Vagina (tissue), 2 donors: ENCODE results near the gene KLHL6. TPM values are rescaled to one million over a fixed set of nuclear protein-coding genes. Genes with fewer than 3 reads are reported as not detected.

Experiments used
- DNase-seq, 2 donors: peaks; one replicate each; pipeline ENCODE4 v3.0.0-alpha.2; 2017; ENCODE audit errors: extremely low spot score in 2 of 2
- H3K27ac ChIP-seq: fragments of 200-600 bp; sonication (generic); one replicate; pipeline ENCODE4 v1.5.1; 2019
- H3K27me3 ChIP-seq: fragments of 200-600 bp; sonication (generic); one replicate; pipeline ENCODE4 v1.5.1; 2019
- H3K36me3 ChIP-seq, 2 donors: fragments of 200-600 bp; sonication (generic); one replicate each; pipeline ENCODE4 v1.5.1; 2017 to 2019
- H3K4me1 ChIP-seq: fragments of 200-600 bp; sonication (generic); one replicate; pipeline ENCODE4 v1.5.1; 2019
- H3K4me3 ChIP-seq, 2 donors: fragments of 200-600 bp; sonication (generic); 1 replicate in 1 of 2; 2 replicates in 1 of 2; pipeline ENCODE4 v1.5.1; 2016 to 2019
- H3K9me3 ChIP-seq: fragments of 200-600 bp; sonication (generic); one replicate; pipeline ENCODE4 v1.5.1; 2019
- POLR2A ChIP-seq, 2 donors: fragments of 450-650 bp; IDR thresholded peaks; one replicate each; pipeline ENCODE4 v1.6.1; 2017; ENCODE audit warnings: antibody characterized with exemption in 2 of 2, mild to moderate bottlenecking in 2 of 2, moderate library complexity in 2 of 2
- POLR2AphosphoS5 ChIP-seq, 2 donors: sonication (generic); formaldehyde crosslinking; IDR thresholded peaks; one replicate each; pipeline ENCODE4 v1.9.0; 2017; ENCODE audit warnings: antibody characterized with exemption in 2 of 2, mild to moderate bottlenecking in 2 of 2, low read depth in 1 of 2; ENCODE audit not compliant: insufficient read depth in 1 of 2
- intact Hi-C: fragments of 100-400 bp; cut with DNase I; formaldehyde crosslinking; loops from one replicate; pipeline ENCODE4 v1.15.1; 2023
- total RNA-seq: library from RNA; depleted of rRNA; stranded (reverse); fragments of >200 nt; gene quantifications from one replicate; pipeline ENCODE4 v1.2.3, GENCODE V29; 2016
- TF ChIP-seq, protein P1 (sequence below), 3 experiments: fragments of 450-650 bp in 2 of 3; fragments of 200-600 bp in 1 of 3; sonication (generic) in 1 of 3; IDR thresholded peaks; one replicate each; pipeline ENCODE4 v1.5.1; 2017 to 2019; ENCODE audit warnings: antibody characterized with exemption in 3 of 3, mild to moderate bottlenecking in 2 of 3, moderate library complexity in 2 of 3

The KLHL6 gene
- total RNA-seq, 1 donor from 2014 or later, result 1.7 TPM

DNA sequence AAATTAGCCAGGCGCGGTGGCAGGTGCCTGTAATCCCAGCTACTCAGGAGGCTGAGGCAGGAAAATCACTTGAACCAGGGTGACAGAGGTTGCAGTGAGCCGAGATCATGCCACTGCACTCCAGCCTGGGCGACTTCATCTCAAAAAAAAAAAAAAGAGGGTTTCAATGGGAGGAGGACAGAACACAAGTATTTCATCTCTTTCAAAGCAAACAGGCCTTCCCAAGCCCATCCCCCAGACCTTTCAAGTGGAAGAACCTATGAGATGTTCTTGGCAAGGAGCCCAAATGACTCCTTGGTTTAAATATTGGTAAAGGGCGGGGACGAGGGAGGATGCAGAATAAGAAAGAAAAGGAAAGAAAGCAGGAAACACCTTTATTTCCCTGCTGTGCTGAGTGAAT is 64.9 kb downstream of the KLHL6 start:
- peak in 1 of 2 donors; percentile 11 for DNase-seq
- intact Hi-C loops, result no loop called here
- no peak overlapping the region for H3K4me3 ChIP-seq
- no peaks in the 10 kb centered on the region for H3K36me3 ChIP-seq
- no peaks in the 10 kb centered on the region for H3K4me1 ChIP-seq
- H3K27ac ChIP-seq, result no peak overlapping the region
- H3K9me3 ChIP-seq, result no peaks in the 10 kb centered on the region
- H3K27me3 ChIP-seq, result no peaks in the 10 kb centered on the region
- TF ChIP-seq POLR2A (IDR thresholded peaks at IDR 0.05), result no peak
- TF ChIP-seq, protein P1, sequence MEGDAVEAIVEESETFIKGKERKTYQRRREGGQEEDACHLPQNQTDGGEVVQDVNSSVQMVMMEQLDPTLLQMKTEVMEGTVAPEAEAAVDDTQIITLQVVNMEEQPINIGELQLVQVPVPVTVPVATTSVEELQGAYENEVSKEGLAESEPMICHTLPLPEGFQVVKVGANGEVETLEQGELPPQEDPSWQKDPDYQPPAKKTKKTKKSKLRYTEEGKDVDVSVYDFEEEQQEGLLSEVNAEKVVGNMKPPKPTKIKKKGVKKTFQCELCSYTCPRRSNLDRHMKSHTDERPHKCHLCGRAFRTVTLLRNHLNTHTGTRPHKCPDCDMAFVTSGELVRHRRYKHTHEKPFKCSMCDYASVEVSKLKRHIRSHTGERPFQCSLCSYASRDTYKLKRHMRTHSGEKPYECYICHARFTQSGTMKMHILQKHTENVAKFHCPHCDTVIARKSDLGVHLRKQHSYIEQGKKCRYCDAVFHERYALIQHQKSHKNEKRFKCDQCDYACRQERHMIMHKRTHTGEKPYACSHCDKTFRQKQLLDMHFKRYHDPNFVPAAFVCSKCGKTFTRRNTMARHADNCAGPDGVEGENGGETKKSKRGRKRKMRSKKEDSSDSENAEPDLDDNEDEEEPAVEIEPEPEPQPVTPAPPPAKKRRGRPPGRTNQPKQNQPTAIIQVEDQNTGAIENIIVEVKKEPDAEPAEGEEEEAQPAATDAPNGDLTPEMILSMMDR (IDR thresholded peaks at IDR 0.05), result no peak
- TF ChIP-seq POLR2AphosphoS5 (IDR thresholded peaks at IDR 0.05; ENCODE audit: insufficient read depth in 1 of 2, low read depth in 1 of 2), result no peak

DNA sequence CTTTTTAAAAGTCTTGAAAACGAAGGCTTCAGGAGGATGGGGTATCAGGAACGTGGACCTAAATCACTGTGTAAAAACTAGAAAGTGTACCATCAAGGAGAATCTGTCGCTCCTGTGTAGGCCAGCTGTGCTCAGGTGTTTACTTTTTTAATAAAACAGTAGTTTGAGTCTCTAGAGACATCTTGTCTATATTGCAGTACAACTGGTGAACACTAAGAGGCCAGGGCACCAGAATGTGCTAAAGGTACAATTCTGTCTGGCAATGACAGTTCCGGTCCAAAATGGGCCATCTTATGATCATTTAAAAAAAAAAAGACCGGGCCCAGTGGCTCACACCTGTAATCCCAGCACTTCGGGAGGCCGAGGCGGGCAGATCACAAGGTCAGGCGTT is 65.3 kb downstream of the KLHL6 start:
- DNase-seq, result peak in 1 of 2 donors; percentile 8
- Histone ChIP-seq H3K27ac (no peak overlapping the region), H3K4me1 (no peaks in the 10 kb centered on the region), H3K36me3 (no peaks in the 10 kb centered on the region), H3K9me3 (no peaks in the 10 kb centered on the region), H3K27me3 (no peaks in the 10 kb centered on the region), H3K4me3 (no peak overlapping the region)
- TF ChIP-seq POLR2AphosphoS5 (IDR thresholded peaks at IDR 0.05; ENCODE audit: insufficient read depth in 1 of 2, low read depth in 1 of 2) (no peak), POLR2A (IDR thresholded peaks at IDR 0.05) (no peak)
- TF ChIP-seq, protein P1 (IDR thresholded peaks at IDR 0.05), result no peak
- intact Hi-C loops, result no loop called here

DNA sequence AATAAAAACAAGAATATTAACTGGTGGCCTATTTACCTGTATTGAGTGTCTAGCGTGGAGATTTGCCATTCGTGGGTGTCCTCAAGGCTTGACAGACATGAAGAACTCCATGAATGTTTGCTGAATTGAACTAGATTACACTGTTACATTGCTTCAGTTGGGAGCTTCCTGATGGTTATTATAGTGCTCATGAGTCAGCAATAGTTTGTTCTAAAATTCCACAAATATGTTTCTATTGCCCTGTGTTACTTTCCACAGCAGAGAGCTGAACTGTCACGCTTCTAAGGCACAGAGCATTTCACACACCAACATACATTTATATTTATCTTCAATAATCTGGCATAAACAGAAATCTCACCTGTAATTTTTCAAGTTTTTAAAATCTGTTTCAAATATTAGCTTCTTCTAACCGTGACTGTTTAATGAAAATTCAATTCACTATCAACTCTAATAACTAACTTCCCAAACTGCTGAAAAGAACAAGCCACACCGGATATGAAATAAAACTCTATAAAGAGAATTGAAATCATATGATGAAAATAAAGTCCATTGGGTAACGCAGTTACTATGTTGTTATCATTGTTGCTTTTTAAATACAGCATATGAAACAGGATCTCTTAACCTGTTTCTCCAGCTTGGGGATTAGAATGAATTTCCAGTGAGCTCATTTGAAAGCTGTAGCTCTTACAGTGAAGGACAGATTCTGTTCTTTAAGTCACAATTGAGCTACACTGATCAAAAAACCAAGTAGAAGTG is 65.9 kb downstream of the KLHL6 start:
- Histone ChIP-seq H3K9me3 (no peaks in the 10 kb centered on the region), H3K27me3 (no peaks in the 10 kb centered on the region), H3K36me3 (no peaks in the 10 kb centered on the region), H3K27ac (no peak overlapping the region), H3K4me1 (no peaks in the 10 kb centered on the region), H3K4me3 (no peak overlapping the region)
- intact Hi-C loops, result no loop called here
- no peak for TF ChIP-seq POLR2A (IDR thresholded peaks at IDR 0.05)
- TF ChIP-seq, protein P1 (IDR thresholded peaks at IDR 0.05), result no peak
- no peak for TF ChIP-seq POLR2AphosphoS5 (IDR thresholded peaks at IDR 0.05; ENCODE audit: insufficient read depth in 1 of 2, low read depth in 1 of 2)
- no peak for DNase-seq

DNA sequence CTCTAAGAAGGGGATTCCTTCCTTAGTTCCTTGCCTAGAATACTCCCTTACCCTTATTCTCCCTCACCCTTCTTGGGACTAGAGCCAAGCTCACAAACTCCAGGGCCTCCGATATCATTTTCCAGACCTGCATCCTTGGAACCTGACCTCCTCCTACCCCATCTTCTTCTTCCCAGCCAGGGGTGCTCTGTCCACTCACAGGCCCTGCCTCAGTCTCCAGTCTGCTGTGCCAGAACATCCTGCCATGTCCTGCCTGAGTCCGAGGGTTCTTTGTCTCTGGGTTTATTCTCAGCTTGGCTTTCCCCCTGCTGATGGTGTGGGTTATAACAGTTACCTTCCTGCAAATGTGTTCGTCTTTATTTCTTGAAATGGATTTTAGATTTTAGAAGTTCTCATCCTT is 67.2 kb downstream of the KLHL6 start:
- H3K4me3 ChIP-seq, result no peak overlapping the region
- H3K4me1 ChIP-seq, result no peaks in the 10 kb centered on the region
- no peaks in the 10 kb centered on the region for H3K36me3 ChIP-seq
- intact Hi-C loops, result no loop called here
- H3K9me3 ChIP-seq, result no peaks in the 10 kb centered on the region
- no peak overlapping the region for H3K27ac ChIP-seq
- no peak for TF ChIP-seq POLR2A (IDR thresholded peaks at IDR 0.05)
- TF ChIP-seq, protein P1 (IDR thresholded peaks at IDR 0.05), result no peak
- TF ChIP-seq POLR2AphosphoS5 (IDR thresholded peaks at IDR 0.05; ENCODE audit: insufficient read depth in 1 of 2, low read depth in 1 of 2), result no peak
- peak in 1 of 2 donors; percentile 47 for DNase-seq
- H3K27me3 ChIP-seq, result no peaks in the 10 kb centered on the region

DNA sequence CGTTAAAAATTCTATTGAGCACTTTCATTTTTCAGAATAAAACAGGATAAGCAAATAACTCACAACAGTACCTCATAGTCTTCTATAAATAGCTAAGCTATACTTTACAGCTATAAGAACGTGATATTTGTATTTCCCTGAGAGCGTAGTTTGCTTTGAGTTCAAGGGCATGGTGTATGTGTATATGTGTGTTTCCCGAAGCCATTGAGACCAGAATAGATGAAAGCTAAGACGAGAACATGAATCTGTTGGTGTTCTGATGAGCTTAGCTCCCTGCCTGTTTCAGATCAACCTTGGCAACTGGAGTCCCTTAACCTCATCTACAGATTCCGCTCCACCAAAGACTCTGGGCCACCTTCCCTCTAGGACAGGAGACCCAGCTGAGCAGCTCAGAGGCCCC is 67.6 kb downstream of the KLHL6 start:
- Histone ChIP-seq H3K9me3 (no peaks in the 10 kb centered on the region), H3K4me3 (no peak overlapping the region), H3K36me3 (no peaks in the 10 kb centered on the region), H3K4me1 (no peaks in the 10 kb centered on the region), H3K27me3 (no peaks in the 10 kb centered on the region), H3K27ac (no peak overlapping the region)
- TF ChIP-seq, protein P1 (IDR thresholded peaks at IDR 0.05), result no peak
- no peak for TF ChIP-seq POLR2AphosphoS5 (IDR thresholded peaks at IDR 0.05; ENCODE audit: insufficient read depth in 1 of 2, low read depth in 1 of 2)
- no peak for TF ChIP-seq POLR2A (IDR thresholded peaks at IDR 0.05)
- intact Hi-C loops, result no loop called here
- no peak for DNase-seq
